ENCODE data around the gene PRR18.

Gene PRR18

DNA sequence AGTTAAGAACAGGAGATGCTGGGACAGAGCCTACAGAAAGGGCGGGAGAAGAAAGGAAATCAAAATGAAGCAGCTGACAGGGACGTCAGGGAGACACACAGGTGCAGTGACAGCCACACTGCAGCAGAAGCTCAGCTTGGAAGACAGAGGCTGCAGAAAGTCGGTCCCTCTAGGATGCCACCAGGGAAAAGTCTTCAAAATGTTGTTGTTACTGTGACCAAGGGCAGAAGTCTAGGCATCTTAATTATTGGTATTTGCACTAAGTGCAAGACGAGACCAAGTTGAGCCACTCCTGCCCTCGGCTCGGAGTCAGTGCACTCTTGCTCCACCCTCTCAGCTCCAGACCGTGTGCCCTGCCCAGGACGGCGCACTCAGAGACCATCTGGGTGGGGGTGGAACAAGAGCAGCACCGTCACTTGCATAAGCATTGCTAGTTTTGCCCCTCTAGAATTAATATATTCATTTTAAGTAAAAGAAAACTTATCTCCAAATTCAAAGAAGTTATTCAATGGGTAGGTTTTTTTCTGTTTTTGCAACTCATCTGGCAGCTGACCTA lies 2.6 kb downstream of the PRR18 start:
- no peak for DNase-seq (ENCODE audit: low read depth)

- no peak for DNase-seq (ENCODE audit: low read depth)
Observed at GRCh38 chr6:166304106-166304505, 4.1 kb downstream of the PRR18 start.

DNA sequence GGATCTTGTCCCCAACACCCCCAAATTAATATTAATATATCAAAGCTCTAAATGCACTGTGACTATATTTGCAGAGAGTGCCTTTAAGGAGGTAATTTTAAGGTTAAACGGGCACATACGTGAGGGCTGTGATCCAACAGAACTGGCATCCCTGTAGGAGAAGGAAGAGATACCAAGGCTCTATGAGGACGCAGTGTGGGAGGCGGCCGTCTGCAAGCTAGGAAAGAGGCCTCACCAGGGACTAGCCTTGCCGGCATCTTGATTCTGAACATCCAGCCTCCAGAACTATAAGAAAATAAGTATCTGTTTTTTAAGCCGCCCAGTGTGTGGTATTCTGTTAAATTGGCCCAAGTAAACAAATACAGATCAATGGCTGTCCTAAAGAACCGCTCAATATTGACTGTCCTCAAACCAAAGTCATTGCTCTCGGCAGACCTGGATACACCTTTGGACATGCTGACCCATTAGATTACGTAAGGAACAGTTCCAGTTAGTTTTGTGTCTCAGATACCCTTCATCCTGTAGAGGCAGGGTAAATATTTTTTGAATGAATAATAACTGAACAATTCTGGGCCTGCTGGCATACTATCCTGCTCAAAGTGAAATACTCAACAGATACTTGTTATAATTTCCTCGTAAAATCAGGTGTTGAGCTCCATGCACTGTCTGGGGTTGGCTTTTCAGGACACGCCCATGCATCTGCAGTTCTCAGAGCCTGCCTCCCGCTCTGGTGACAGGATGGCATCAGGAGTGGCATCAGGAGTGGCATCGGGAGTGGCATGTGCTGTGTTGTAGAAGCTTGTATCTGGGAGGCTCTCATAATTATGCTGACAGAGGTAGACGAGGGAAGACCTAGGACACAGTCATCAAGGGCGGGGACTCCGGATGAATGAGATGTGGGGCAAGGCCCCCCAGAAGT lies 6.3 kb downstream of the PRR18 start:
- no peak for DNase-seq (ENCODE audit: low read depth)

DNA sequence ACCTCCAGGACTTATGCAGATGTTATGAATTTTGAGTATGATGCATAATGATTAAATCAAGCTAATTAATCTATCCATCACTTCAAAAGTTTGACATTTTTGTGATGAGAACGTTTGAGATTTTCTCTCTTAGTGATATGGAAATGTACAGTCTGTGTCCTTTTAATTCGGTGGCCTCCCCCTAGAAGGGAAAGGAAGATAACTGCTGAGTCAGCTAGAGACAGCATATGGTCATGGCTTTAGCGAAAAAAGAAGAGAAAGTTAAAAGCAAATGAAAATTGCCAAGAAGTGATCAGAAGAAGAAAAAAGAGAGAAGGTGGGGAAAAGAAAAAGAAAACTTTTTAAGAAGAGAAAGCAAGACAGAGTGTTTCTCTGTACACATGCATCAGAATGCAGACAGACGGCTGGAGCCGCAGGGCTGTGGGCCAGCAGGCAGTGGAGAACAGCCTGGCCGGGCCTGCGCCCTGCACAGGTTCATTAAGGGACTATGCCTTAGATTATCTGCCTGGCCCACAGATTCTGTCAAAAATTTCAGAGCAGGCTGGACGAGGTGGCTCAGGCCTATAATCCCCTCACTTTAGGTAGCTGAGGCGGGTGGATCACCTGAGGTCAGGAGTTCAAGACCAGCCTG lies 7.7 kb downstream of the PRR18 start:
- DNase-seq (ENCODE audit: low read depth): no peak

DNA sequence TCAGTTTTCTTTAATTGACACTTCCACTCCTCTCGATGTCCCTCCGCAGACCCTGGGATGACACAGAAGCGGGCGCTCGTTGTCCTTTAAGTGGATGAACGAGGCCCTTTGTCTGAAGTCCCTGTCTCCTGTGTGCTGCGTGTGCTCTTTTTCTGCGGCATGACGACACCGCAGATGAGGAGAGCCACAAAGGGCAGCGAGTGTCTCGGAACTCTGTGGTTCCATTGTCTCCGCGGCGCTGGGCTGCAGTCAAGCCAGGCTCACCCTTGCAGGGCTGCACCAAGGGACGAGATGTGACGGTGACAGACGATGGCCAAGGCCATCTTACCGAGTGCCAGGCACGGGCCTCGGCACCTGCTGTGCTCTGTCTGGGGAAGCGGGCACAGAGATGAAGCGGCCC lies 10.6 kb downstream of the PRR18 start:
- no peak for DNase-seq (ENCODE audit: low read depth)

GRCh38 chr6:166296035-166296883 lies 11.9 kb downstream of the PRR18 start:
- DNase-seq (ENCODE audit: low read depth): no peak

- no peak for DNase-seq (ENCODE audit: low read depth)
Observed at GRCh38 chr6:166293731-166294584, 14.2 kb downstream of the PRR18 start.

DNA sequence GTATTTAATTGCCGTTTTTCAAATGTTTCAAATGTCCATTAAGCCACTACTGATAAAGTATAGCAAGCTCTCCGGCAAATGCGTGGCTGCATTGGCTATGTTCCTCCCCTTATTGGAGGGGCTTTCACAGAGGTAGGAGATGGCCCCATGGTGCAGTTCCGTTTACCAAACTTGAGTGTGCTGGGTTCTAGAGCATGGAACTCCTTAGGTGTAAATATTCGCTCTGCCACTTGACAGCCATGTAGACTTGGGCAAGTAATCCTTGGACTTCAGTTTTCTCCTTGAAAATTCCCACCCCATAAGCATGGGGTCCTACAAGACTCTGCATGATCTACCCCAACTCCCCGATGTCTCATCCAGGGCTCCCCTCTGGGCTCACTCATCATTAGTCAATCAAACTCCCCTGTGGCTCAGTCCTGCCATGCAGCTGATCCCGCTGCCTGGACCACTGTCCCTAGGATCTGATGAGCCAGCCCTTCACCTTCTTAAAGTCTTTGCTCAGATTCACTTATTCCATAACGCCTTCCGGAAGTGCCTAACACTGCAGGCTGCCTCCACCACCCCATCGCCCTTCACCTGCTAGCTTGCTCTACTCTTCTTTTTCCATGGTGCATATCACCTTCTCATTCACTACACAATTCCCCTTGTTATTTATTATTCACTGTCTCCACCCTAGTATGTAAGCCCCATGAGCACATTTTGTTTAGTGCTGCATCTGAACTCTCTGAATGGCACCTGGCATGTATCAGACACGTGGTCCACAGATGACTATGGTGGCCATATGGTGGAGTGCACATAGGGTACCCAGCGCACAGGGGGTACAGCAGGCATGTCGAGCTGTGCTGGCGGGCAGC lies 18.8 kb downstream of the PRR18 start:
- DNase-seq (ENCODE audit: low read depth): no peak

DNA sequence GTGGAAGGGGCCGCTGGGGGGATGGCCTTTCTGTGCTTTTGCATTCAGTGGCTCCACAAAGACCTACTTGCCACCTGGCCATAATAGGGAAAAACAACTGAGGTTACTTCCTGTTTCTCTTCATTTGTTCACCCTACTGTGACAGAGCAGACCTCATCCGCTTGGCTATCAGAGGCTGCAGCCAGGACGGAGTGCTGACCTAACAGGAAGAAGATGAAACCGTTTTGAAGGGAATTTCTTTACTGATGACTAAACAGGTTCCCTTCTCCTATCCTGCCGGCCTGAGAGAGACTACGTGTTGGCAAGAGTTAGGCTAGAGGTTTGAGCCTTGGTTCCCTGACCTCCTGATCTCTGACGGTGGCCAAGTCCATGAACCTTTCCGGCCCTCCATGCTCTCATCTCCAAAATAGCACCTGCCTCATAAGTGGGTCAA lies 21.3 kb downstream of the PRR18 start:
- no peak for DNase-seq (ENCODE audit: low read depth)

DNA sequence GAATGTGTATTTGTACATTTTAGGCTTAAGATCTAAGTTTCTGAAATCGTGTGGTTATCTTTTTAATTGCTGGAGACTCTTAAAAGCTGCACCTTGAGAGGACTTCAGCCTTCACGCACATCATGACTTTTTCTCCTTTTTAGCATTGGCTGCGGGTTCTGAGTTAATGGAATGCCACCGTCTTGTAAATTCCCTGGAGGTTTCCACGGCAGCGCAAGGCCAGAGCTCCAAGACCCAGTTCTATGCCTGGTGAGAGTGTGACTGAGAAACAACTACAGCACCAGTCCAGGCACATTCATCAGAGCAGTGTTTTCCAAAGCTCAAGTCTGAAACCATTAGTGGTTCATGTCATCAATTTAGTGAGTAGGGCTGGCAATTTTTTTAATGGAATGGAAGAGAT lies 23.0 kb downstream of the PRR18 start:
- DNase-seq (ENCODE audit: low read depth): no peak

DNA sequence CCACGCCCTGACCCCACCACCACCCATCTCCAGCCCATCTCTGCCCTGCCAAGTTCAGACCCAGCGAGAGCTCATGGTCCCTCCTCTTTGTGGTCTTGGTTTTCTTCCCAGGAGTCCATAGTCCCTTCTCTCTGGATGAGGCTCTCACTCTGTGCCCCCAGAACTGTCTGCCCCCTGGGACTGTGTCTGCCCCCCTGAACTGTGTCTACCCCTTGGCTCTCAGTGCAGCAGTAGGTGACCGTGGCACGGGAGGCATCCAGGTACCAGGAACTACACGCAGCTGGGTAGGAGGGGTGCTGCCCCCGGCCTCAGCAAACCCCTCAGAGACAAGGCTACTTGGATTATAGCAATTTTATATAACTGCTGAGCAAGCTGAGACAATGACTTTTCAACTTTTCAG lies 23.6 kb downstream of the PRR18 start:
- DNase-seq (ENCODE audit: low read depth): no peak

DNA sequence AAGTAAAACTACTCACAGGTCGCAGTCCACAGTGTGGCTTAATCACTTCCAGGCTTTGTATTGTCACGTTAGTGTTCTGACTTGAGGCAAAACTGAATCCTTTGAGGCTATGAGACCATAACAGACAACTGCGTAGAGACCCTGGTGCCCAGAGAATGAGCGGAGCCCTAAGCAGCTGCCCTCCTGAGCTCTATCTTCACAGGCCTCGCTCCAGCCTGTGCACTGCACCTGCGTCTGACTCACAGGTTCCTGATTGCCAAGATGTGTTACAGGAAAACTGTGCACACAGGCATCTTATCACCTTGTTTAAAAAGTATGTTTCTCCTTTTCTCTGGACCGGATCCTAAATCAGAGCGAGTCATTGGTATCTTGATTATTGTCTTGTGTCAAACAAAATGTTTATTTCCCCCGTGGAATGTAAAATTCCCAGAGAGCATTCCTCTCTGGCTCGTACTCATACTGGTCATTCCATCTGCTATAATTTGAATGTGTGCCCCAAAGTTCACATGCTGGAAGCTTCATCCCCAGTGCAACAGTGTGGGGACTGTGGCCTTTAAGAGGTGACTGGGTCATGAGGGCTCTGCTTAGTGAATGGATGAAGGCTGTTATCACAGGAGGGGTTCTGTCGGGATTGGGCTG lies 25.7 kb downstream of the PRR18 start:
- no peak for DNase-seq (ENCODE audit: low read depth)

GRCh38 chr6:166281104-166281503 lies 27.1 kb downstream of the PRR18 start:
- no peak for DNase-seq (ENCODE audit: low read depth)

DNA sequence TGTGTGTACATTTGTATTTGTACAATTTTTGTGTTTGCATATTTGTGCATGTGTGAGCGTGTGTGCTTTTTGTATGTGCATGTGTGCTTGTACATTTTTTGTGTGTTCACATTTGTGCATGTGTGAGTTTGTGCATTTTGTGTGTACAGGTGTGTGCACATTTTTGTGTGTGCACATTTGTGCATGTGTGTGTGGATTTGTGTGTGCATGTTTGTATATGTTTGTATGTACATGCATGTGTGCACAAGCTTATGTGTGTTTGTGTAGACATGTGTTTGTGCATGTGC lies 28.9 kb downstream of the PRR18 start:
- DNase-seq (ENCODE audit: low read depth): no peak

DNA sequence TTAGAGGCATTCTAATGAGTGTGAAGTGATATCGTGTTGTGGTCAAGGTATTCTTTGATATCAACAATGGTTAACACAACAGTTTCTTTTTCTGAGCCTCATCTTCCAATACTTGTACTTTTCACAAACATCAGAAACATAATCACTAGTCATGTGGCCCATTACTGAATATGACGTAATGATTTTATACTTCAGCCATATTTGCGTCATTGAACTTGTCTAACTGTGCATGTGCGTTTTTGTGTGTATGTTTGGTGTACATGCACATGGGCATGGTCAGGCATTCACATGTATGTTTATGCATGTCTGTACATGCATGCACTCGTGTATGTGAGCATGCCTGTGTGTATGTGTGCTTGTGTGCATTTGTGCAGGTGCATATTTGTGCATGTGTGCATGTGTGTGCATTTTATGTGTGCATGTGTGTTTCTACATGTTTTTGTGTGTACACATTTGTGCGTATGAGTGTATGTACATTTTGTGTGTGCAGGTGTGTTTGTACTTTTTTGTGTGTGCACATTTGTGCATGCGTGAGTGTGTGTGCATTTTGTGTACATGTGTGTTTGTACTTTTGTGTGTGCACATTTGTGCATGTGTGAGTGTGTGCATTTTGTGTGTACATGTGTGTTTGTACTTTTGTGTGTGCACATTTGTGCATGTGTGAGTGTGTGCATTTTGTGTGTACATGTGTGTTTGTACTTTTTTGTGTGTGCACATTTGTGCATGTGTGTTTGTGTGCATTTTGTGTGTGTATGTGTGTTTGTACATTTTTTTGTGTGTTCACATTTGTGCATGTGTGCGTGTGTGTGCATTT lies 29.4 kb downstream of the PRR18 start:
- no peak for DNase-seq (ENCODE audit: low read depth)

DNA sequence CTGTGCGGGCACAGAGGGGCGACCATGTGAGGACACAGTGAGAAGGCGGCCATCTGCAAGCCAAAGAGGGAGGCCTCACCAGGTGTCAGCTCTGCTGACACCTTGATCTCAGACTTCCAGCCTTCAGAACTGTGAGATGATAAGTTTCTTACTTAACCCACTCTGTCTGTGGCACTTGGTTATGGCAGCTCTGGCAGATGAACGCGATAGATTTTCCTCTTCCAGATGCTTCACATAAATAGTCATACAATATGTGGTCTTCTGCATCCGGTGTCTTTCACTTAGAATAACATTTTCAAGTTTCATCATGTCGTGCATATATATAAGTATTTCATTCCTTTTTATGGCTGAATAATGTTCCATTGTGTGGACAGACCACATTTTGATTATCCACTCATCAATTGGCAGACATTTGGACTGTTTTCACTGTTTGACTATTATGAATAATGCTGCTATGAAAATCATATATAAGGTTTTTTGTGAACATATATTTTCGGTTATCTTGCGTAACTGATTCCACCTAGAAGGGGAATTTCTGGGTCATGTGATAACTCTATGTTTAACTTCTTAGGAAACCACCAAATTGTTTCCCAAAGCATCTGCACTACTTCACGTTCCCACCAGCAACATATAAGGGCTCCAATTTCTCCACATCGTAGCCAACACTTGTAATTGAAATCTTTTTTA lies 30.2 kb downstream of the PRR18 start:
- DNase-seq (ENCODE audit: low read depth): no peak

- no peak for DNase-seq (ENCODE audit: low read depth)
Observed at GRCh38 chr6:166277018-166277417, 31.2 kb downstream of the PRR18 start.

- peak; percentile 83 for DNase-seq (ENCODE audit: low read depth)
Observed at GRCh38 chr6:166275714-166276166, 32.5 kb downstream of the PRR18 start.
